Gastroesophageal sphincter (tissue), 4 donors: ENCODE data around the gene MACO1. TPM values are rescaled to one million over a fixed set of nuclear protein-coding genes. Genes with fewer than 3 reads are reported as not detected.
"Not testable (repeated sequence)": the region's sequence is repeated elsewhere in the genome, so short reads cannot be mapped to it uniquely, and the experiment has no call there.

Source experiments
- ATAC-seq: fragments of 150-250 bp; one replicate; pipeline ENCODE4 v1.9.1; 2016; ENCODE audit warnings: mild to moderate bottlenecking, moderate library complexity
- H3K27ac ChIP-seq, 4 donors: fragments of 200-600 bp; sonication (generic) in 3 of 4; 1 replicate in 3 of 4; 2 replicates in 1 of 4; pipeline ENCODE4 v1.5.1; 2016 to 2019
- H3K27me3 ChIP-seq: fragments of 200-600 bp; sonication (generic); one replicate; pipeline ENCODE4 v1.5.1; 2019
- H3K36me3 ChIP-seq, 2 donors: fragments of 200-600 bp; sonication (generic); one replicate each; pipeline ENCODE4 v1.5.1; 2019; ENCODE audit warnings: control low read depth in 1 of 2
- H3K4me1 ChIP-seq, 3 donors: fragments of 200-600 bp; sonication (generic); 1 replicate in 2 of 3; 2 replicates in 1 of 3; pipeline ENCODE4 v1.5.1; 2016 to 2019; ENCODE audit warnings: control low read depth in 2 of 3
- H3K4me3 ChIP-seq, 2 donors: fragments of 200-600 bp; sonication (generic); one replicate each; pipeline ENCODE4 v1.5.1; 2019; ENCODE audit warnings: mild to moderate bottlenecking in 1 of 2, moderate library complexity in 1 of 2
- H3K9me3 ChIP-seq, 3 donors: fragments of 200-600 bp; sonication (generic); one replicate each; pipeline ENCODE4 v1.5.1; 2017 to 2019; ENCODE audit warnings: control low read depth in 2 of 3
- CTCF ChIP-seq, 4 experiments: fragments of 200-600 bp in 2 of 4; fragments of 450-650 bp in 2 of 4; sonication (generic) in 1 of 4; IDR thresholded peaks; one replicate each; pipeline ENCODE4 v1.5.1; 2017 to 2019; ENCODE audit warnings: antibody characterized with exemption in 4 of 4, mild to moderate bottlenecking in 2 of 4, moderate library complexity in 2 of 4
- EP300 ChIP-seq: sonication (generic); formaldehyde crosslinking; IDR thresholded peaks from one replicate; pipeline ENCODE4 v1.6.1; 2017; ENCODE audit warnings: antibody characterized with exemption, mild to moderate bottlenecking
- POLR2A ChIP-seq, 2 donors: fragments of 450-650 bp; IDR thresholded peaks; one replicate each; pipeline ENCODE4 v1.6.1; 2017; ENCODE audit warnings: antibody characterized with exemption in 2 of 2, mild to moderate bottlenecking in 2 of 2, moderate library complexity in 1 of 2
- POLR2AphosphoS5 ChIP-seq: sonication (generic); formaldehyde crosslinking; IDR thresholded peaks from one replicate; pipeline ENCODE4 v1.6.1; 2017; ENCODE audit warnings: antibody characterized with exemption
- WGBS, 2 donors: methylation state at CpG; one replicate each; pipeline ENCODE4 v1.1.5; 2018; ENCODE audit warnings: low coverage in 1 of 2; 5-methylcytosine and 5-hydroxymethylcytosine counted together
- total RNA-seq, 4 donors: library from RNA; depleted of rRNA; stranded (reverse); fragments of >200 nt; gene quantifications; one replicate each; pipeline ENCODE4 v1.1.0, GENCODE V29; 2016

The MACO1 gene
- total RNA-seq, 4 donors from 2014 or later, result 15.5 to 24.5 (median 19.0) TPM

GRCh38 chr1:25392841-25393240 is 37.9 kb upstream of the MACO1 start:
- Histone ChIP-seq H3K27ac (no peak overlapping the region), H3K9me3 (no peaks in the 10 kb centered on the region), H3K27me3 (no peaks in the 10 kb centered on the region), H3K36me3 (no peaks in the 10 kb centered on the region), H3K4me3 (no peak overlapping the region), H3K4me1 (no peaks in the 10 kb centered on the region)
- ATAC-seq, result no peak
- no peak for TF ChIP-seq EP300
- TF ChIP-seq POLR2A (IDR thresholded peaks at IDR 0.05), result no peak
- TF ChIP-seq CTCF (IDR thresholded peaks at IDR 0.05), result no peak
- TF ChIP-seq POLR2AphosphoS5, result no peak
- 86 to 93% methylated on average over 3 to 6 of the region's 6 CpGs for WGBS, 2 donors

GRCh38 chr1:25397549-25397948 is 33.1 kb upstream of the MACO1 start:
- H3K4me1 ChIP-seq, H3K27ac ChIP-seq, ATAC-seq, H3K27me3 ChIP-seq, H3K9me3 ChIP-seq, H3K36me3 ChIP-seq, H3K4me3 ChIP-seq: not testable (repeated sequence)
- WGBS, 2 donors, result 48 to 77% methylated on average over 2 to 6 of the region's 10 CpGs

- not testable (repeated sequence) for H3K4me1 ChIP-seq, ATAC-seq, H3K27me3 ChIP-seq, H3K27ac ChIP-seq, H3K4me3 ChIP-seq, H3K36me3 ChIP-seq, H3K9me3 ChIP-seq
- no CpG with 5 or more reads among the region's 2 CpGs for WGBS, 2 donors
Observed at GRCh38 chr1:25398079-25398478, 32.6 kb upstream of the MACO1 start.

GRCh38 chr1:25402947-25403803 is 27.5 kb upstream of the MACO1 start:
- WGBS, 2 donors, result no CpG with 5 or more reads among the region's 8 CpGs
- H3K27ac ChIP-seq, H3K27me3 ChIP-seq, H3K4me1 ChIP-seq, H3K4me3 ChIP-seq, H3K9me3 ChIP-seq, H3K36me3 ChIP-seq: not testable (repeated sequence)
- peak; percentile 70 for ATAC-seq
- TF ChIP-seq CTCF (IDR thresholded peaks at IDR 0.05), result peak in 2 of 4 experiments; percentile 12 to 45

GRCh38 chr1:25405731-25406305 is 24.9 kb upstream of the MACO1 start:
- H3K4me1 ChIP-seq, H3K27me3 ChIP-seq, H3K27ac ChIP-seq, H3K9me3 ChIP-seq, H3K36me3 ChIP-seq, H3K4me3 ChIP-seq, ATAC-seq: not testable (repeated sequence)
- no CpG with 5 or more reads among the region's 12 CpGs for WGBS, 2 donors

- 76 to 94% methylated on average over 4 to 8 of the region's 10 CpGs for WGBS, 2 donors
Observed at GRCh38 chr1:25409641-25410427, 20.9 kb upstream of the MACO1 start.

GRCh38 chr1:25412872-25413623 is 17.6 kb upstream of the MACO1 start:
- WGBS, 2 donors, result 93 to 100% methylated on average over 1 to 3 of the region's 14 CpGs
- H3K27ac ChIP-seq, ATAC-seq, H3K9me3 ChIP-seq, H3K4me1 ChIP-seq, H3K4me3 ChIP-seq, H3K36me3 ChIP-seq, H3K27me3 ChIP-seq: not testable (repeated sequence)

More at GRCh38 chr1:25409641-25410427, 20.9 kb upstream of the MACO1 start:
- not testable (repeated sequence) for H3K27me3 ChIP-seq, H3K4me3 ChIP-seq, H3K9me3 ChIP-seq, H3K4me1 ChIP-seq, ATAC-seq, H3K27ac ChIP-seq, H3K36me3 ChIP-seq

GRCh38 chr1:25414157-25414556 is 16.5 kb upstream of the MACO1 start:
- H3K36me3 ChIP-seq, H3K27me3 ChIP-seq, H3K4me1 ChIP-seq, H3K9me3 ChIP-seq, H3K4me3 ChIP-seq, H3K27ac ChIP-seq, ATAC-seq: not testable (repeated sequence)
- WGBS, 2 donors, result no CpG with 5 or more reads among the region's 6 CpGs

- H3K9me3 ChIP-seq, H3K27me3 ChIP-seq, H3K36me3 ChIP-seq, H3K4me3 ChIP-seq, H3K4me1 ChIP-seq, H3K27ac ChIP-seq, ATAC-seq: not testable (repeated sequence)
- 40% methylated on average over 1 of the region's 1 CpG; no CpG with 5 or more reads in 1 of the 2 donors for WGBS, 2 donors
Observed at GRCh38 chr1:25414578-25414977, 16.1 kb upstream of the MACO1 start.

- not testable (repeated sequence) for H3K36me3 ChIP-seq, ATAC-seq, H3K4me3 ChIP-seq, H3K27me3 ChIP-seq, H3K4me1 ChIP-seq, H3K27ac ChIP-seq, H3K9me3 ChIP-seq
- WGBS, 2 donors, result 72 to 78% methylated on average over 4 of the region's 4 CpGs
Observed at GRCh38 chr1:25417280-25417679, 13.4 kb upstream of the MACO1 start.
